HG02973 (cell line): Measurements from ENCODE around the gene DOCK8.

Source experiments
- ATAC-seq: cut with Tn5 transposase; IDR thresholded peaks from one replicate; pipeline ENCODE4 v1.9.1; 2021; ENCODE audit warnings: moderate library complexity; ENCODE audit not compliant: unreplicated experiment

The DOCK8 gene

DNA sequence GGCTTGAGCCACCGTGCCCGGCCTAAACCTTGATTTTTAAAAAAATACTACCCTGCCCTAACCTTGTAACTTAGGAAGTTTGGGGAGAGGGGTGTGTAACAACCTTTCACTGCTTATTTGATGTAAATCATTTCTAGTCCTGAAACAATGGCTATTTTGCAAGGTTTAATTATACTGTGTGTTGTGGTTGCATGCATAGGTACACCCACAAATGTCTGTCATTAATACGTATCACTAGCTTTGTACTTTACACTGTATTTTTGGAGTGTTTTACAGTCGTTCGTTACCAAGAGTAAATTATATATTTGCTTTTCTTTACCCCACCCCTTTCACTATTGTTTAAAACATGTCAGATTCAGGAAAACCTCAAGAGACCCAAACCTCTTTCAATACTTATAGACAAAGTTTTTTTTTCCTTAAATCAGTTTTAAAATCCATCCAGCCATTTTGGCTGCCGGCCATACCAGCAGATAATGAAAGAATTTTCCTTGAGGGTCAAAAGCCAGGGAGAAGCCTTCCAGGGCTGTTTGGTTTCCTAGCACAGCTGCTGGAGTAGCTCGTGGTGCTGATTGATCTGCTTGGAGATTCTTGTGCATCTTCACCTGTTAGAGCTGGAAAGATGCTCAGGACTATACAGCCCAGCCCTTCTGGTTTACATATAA lies 50.7 kb downstream of the DOCK8 start:
- no peak for ATAC-seq

DNA sequence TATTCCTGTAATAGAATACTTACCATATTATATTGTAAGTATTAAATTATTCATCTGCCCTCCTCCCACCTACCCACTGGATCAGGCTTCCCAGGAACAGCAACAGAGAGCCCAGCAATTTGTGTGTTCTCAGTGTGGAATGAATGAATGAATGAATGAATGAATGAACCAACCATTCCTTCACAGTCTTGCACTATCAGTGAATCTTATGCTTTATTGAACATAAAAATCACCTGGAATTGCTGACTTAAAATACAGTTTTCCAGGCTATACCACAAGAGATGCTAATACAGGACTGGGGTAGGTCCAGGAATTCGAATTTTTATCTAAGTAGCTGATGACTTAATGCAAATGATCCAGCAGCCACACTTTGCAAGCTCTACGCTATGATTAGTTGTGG lies 51.6 kb downstream of the DOCK8 start:
- ATAC-seq: no peak

- no peak for ATAC-seq
Measured at GRCh38 chr9:268616-269015, 54.0 kb downstream of the DOCK8 start.

- ATAC-seq: no peak
Measured at GRCh38 chr9:269081-269711, 54.5 kb downstream of the DOCK8 start.

DNA sequence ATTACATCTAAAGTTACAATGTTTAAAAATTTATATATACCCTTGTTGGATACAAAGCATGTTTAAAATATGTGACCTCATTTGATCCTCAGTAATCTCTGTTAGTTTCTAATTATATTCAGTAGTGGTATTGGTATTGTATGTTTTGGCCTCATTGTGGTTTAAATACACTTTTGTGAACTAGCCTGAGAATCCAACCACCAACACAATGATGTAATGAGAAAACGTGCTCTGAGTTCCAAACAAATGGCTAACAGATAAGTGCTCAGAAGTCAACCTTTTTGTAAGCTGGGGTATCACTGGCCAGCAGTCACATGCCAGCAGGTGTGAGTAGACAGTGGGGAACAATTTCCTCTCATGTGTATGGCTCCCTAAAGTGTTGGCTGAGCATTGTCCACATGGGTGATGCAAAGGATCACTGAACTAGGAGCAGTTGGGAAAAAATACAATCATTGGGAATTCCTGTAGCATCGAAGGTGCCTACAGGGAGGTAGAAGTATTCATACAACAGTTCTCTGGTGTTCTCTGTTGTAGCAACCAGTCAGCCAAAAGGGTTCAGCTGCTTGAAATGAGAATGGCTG lies 56.1 kb downstream of the DOCK8 start:
- ATAC-seq: no peak

DNA sequence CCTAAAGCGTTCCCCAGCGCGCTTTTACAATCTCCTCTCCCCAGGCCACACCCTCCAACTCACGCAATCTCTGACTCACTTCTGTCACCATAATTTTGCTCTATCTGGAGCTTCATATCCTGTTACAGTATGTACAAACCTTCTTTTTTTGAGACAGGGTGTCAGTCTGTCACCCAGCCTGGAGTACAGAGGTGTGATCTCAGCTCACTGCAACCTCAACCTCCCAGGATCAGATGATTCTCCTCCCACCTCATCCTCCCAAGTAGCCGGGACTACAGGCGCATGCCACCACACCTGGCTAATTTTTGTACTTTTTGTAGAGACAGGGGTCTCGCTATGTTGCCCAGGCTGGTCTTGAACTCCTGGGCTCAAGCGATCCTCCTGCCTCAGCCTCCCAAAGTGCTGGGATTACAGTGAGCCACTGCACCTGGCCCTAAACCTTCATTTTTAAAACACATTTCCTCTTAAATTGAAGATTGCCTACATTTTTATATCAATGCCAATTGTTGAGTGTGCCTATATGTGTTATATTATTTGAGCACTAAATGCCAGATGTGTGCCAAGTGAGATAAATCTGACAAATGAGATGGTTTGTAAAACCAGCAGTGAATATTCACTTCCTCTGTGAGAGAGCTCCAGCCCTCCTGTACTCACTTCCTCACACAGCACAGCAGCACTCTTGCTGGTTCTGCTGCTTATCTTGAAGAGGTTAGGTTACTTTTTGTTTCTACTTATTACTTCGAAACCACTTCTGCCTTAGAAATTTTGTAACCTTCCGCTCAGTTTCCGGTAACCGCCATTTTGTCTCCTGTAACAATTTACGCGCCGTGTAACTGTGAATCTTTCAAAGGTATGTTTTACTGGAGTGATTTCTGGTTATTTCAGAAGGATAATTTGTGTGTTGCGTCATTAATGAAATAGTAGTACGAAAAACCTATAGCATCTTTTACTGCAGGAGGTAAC lies 57.9 kb downstream of the DOCK8 start:
- peak; percentile 96 for ATAC-seq

GRCh38 chr9:274406-274805 lies 59.7 kb downstream of the DOCK8 start:
- ATAC-seq: no peak

DNA sequence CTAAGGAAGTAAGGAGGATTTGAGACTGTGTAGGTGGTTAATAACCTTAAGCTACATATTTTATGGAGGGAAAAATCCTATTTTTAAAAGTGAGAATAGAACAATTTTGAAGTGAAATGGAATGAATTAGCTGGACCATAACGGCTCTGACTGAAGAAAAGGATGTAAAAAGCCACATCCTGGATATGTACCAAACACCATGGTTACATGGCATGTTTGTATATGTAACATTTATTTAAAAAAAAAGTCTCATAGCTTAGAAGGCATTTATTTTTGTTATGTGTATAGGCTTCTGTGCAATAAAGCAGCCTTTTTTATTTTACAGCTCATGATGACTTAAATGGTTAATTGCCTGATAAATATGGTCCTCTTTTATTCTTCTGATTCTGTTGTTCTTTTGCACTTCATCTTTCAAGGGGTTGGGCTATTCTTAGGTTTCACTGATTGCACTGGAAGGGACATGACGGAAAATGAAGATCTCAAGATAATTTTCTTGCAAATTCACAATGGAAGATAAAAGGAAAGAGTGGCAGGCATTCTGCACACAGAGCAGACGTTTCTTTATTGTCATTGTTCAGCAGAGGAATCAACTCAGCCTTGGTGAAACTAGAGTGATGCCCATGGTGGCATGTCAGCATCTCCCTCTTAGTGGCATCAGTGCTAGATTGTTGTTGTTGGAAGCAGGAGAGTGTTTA lies 63.1 kb downstream of the DOCK8 start:
- no peak for ATAC-seq

DNA sequence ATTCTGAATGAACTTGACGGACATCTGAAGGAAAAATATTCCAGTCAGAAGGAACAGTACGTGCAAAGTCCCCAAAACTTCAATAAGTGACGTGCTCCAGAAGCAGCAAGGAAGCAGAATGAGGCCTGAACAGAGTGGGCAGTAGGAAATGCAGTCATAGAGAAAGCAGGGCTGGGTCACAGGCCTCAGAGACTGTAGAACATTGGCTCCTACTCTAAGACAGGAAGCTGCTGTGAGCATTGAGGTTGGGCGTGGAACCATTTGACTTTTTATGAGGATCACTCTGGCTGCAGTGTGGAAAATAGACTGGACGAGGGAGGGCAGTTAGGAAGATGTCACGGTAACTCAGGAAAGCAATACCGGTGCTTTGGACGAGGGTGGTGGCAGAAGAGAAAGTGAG lies 64.0 kb downstream of the DOCK8 start:
- no peak for ATAC-seq

- ATAC-seq: no peak
Measured at GRCh38 chr9:279674-280073, 65.0 kb downstream of the DOCK8 start.

DNA sequence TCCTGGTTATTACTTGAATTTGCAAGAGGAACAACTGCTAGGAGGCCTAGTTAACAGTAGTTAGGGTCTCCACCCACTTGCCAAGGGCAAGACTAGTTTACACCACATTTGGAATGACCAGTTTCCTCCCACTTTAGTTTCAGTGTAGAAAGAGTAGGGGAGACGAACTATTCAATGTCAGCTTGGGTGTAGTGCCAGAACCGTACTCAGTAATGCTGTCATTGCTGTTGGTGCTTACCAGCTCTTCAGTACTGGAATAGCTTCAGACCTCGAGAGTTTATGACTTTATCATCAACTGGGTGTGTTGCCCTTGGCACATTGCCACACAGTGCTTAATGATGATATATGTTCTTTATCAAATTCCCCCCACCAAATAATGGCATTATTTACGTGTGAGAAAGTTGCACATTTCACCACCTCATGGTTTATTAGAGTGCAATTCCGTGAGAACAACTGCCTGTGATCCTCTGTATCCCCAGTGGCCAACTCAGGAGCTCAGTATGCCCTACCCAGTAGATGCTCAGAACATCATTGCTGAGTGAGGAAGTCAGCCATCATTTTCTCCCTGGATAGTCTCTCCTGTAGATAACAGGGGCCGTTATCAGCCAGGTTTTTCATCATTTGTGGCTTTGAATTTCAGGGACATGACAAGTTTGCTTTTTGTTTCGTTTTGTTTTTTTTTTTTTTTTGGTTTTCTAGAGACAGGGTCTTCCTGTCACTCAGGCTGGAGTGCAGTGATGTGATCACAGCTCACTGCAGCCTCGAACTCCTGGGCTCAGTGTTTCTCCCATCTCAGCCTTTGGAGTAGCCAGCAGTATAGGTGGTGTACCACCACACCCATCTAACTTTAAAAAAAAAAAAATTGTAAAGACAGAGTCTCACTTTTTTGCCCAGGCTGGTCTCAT lies 67.3 kb downstream of the DOCK8 start:
- ATAC-seq: no peak

DNA sequence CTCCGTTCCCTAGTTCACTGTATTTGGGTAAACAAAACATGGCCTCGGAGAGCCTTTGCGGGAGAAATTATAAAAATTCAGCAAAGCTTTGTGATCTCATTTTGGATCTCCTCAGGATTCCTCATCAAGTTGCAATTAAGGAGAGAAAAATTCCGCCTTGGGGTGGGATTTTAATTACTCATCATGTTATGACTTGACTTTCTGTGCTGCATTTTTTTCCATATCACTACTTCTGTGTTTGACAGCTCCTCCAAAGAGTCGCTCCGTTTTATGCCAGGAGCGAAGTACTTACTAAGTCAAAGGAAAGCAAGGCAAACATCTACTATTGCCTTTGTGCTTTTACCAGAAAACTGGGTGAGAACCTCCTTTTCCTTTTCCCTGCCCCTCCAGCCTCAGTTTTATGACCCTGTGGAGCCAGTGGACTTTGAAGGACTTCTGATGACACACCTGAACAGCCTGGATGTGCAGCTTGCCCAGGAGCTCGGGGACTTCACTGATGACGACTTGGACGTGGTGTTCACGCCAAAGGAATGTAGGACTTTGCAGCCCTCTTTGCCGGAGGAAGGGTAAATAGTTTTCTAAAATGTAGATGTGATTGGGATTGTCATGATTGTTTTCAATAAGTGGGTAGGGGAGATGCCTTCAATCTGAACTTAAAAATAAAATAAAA lies 71.5 kb downstream of the DOCK8 start:
- no peak for ATAC-seq

GRCh38 chr9:289121-289520 lies 74.5 kb downstream of the DOCK8 start:
- ATAC-seq: no peak

DNA sequence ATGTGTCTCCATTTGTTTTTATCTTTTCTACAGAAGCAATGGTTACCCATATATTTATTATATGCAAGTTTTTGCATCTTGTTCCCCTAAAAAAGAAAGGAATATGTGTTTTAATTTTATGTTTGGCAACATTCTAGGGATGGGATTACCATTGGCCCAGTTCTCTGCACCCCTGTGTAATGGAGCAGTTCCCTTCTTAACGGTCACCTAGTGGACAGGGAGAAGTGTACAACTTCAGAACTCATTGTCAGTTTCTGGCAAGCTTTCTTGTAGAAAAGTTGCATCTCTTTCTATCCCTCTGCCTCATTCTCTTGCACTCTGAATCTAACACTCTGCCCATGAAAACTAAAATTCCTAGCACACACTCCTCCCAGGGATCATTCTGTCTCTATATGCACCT lies 78.2 kb downstream of the DOCK8 start:
- ATAC-seq: no peak

- ATAC-seq: no peak
Measured at GRCh38 chr9:295576-295975, 80.9 kb downstream of the DOCK8 start.

- ATAC-seq: no peak
Measured at GRCh38 chr9:296411-296810, 81.7 kb downstream of the DOCK8 start.

DNA sequence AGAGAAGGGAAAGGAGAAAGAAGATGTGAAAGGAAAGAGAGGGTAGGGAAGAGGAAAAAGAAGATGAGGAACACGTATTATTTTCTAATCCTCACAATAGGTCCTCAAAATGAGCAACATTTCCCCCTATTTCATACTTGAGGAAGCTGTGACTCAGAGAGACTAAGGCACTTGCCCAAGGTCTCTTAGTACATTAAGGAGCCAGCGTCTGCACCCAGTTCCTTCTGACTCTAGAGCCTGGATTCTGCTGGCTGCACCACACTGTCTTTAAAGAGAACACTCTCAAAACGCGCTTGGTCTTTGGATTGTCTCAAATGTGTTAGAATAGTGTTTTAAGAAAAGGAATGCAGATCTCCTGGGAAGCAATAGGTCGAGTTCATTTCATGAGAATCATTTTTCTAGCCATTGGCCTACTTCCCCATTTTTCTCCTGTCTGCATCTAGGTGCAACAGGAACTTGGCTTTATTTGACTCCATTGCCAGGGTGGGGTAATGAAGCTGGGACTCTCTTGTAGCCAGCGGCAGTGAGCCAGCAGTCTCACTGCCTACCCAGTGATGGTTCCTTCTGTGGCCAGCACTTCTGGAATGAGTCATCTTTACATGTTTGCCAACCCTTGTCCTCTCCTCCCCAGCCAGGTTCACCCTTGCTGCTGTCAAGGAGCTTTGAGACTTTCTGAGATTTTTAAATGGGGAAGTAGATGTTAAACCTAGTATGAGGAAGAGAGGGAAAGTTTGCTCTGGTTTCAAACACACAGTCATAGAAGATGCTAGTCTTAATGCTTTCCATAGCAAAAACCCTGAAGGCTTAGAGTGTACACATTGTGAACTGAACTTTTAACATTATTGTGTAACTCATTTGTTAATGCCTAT lies 82.7 kb downstream of the DOCK8 start:
- ATAC-seq: peak; percentile 92

DNA sequence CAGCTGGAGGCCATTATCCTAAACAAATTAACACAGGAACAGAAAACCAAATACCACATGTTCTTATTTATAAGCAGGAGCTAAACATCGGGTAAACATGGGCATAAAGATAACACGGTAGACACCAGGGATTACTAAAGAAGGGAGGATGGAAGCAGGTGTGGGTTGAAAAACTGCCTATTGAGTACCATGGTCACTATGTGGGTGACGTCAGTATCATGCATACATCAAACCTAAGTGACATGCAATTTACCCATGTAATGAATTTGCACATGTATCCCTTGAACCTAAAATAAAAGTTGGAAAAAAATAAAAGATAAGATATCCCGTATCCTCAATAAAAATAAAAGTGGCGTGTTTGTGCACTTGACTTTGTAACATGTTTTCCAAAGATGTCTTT lies 88.8 kb downstream of the DOCK8 start:
- ATAC-seq: no peak
